ENCODE measurements around the gene NPNT.
A peak's percentile ranks its signal among the peaks of the same experiment; 100 is the strongest.

NPNT gene

DNA sequence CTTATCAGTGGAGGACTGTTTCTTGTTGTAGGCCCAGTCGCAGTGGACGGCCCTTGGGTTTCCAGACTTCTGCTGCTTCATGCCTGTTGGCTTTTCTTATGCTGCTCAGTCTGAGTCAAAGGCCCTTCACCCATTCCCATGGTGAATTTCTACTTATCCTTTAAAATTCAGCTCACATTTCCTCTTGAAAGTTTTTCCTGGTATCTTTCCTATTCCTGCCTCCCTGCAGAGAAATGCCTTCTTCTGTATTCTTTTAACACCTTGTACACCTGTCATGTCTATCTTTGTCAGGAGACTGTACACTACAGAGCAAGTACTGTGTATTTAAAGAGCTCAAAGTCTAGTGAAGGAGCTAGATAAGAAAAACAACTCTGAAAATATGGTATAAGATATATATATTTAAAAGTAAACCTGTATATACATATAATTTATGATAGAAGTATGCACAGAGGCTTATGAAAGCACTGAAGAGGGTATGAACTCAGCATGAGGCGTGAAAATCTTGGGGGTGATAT, 22.0 kb downstream of the NPNT start:
- DNase-seq: no peak

DNA sequence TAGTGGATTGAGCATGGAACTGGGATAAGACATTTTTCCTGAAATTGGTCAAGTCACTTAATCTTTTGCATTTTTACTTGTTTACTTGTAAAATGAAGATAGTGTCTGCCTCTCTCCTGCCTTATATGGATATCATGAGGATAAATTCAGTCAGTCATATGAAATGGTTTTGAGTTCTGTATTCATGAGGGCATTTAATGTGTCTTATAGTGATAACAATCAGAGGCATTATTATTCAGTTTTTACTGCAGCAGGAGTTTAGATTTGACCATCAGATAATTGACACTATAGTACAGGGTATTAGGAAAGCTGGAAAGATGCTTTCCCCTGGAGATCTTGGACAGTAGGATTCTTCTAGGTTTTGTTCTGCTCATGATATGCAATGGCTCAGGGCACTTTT, 26.0 kb downstream of the NPNT start:
- no peak for DNase-seq

DNA sequence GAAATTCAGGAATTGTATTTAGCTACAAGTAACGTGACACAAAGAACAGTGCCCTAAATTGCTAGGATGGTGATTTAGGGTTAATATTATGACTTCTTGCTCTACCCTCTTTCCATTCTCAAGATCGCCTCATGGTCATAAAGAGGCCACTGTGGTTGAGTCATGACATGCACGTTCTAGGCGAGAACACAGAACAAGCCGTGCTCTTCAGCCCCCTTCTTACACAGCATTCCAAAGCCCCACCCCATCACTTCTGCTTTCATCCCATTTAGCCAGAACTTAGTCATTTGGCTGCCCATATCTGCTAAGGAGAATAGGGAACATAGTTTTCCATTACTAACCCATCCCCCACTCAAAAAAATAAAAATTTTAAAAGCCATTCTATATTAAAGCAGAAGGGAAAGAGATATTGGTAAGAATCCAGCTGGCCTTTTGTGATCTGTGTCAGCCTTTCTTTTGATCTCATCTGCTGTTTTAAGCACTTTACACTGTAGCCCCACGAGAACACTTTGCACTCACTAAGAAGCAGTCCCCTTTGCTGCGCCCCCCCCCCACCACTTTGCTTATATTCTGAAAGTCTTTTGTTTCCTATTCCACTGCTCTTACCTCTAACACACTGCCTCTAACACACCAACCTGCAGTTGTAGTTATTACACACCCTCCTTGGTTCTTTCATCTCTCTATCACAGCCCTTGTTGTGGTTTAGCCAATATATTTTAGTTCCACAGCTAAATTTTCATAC, 28.4 kb downstream of the NPNT start:
- DNase-seq: no peak

DNA sequence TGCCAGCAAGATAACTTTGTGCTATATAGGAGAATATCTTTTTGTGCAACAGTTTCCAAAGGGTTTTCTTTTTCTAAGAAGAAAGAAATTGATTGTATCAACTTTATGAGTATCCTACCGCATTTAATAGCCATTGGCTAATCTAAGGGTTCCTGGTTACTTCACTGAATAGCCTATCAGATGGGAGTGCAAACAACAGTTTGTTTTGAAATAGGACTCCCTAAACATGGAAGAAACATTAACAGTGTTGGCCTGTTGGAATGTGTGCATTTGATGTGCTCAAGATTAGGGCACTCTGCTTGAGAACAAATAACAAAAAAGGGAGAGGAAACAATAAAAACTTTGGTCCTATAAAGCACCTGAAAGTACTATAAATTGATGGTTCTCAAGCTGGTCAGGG, 29.1 kb downstream of the NPNT start:
- no peak for DNase-seq

DNA sequence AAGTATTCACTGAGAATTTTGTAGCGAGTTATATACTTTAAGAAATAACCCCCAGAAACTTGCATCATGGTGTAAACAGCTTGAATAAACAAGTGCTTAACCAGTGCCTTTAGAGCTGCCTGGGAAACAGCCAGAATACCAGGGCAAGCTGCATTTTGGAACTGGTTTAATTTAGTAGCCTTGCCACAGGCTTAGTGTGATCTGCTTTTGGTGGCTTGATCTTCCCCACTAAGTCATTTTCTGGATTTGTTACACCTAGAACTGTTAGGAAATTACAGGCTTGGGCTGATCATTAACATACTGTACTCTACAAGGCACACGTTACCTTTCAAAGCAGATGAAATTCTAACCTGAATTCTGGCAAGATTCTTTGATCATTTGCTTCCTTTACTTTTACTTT, 35.4 kb downstream of the NPNT start:
- no peak for DNase-seq

DNA sequence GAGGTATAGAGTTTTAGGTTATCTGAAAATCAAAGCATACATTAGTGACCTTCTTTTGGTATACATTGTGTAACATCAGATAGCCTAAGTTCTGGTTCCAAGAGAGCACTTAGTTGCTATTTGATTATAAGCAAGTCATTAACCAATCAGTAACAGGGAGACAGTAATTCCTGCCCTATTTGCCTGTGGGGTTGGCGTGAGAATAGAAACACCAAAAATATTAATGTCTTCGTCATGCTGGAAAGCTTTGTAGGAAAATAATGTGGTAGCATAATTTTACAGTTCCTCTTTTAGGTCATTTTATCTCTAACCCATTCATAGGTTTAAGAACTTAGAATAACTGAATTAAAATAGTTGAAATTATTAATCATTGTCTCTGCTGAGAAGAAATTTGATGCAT, 37.8 kb downstream of the NPNT start:
- DNase-seq: no peak

DNA sequence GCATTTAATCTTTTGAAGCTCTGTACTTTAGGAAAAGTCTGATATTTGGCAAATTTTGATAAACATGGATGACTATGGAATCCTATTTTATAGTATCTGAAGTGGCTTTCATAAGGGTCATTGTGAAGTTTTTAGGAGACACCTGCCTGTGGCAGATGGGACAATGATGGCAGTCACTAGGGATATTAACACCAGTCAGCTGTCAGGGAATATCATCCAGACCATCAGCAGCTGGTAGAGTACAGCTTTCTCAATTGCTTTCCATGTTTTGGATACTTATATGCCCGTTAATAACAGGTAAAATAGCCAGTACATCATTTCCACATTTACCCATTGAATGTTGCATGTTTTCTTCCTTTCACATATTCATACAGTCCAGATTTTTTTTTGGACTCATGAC, 39.1 kb downstream of the NPNT start:
- no peak for DNase-seq

DNA sequence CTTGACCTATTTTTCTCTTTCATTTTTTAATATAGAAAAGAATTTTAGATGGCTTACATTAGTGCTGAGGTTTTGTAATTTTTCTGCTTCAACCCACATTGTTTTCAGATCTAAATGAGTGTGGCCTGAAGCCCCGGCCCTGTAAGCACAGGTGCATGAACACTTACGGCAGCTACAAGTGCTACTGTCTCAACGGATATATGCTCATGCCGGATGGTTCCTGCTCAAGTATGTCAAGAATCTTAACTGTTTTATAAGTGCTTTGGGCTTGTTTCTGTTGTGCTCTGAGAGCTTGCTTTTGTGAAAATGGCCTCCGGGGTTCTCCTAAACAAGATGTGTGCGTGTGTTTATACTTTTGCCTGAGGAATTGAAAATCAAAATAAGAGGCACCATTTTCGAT, 41.6 kb downstream of the NPNT start:
- DNase-seq: peak in 1 of 3 experiments; percentile 50

DNA sequence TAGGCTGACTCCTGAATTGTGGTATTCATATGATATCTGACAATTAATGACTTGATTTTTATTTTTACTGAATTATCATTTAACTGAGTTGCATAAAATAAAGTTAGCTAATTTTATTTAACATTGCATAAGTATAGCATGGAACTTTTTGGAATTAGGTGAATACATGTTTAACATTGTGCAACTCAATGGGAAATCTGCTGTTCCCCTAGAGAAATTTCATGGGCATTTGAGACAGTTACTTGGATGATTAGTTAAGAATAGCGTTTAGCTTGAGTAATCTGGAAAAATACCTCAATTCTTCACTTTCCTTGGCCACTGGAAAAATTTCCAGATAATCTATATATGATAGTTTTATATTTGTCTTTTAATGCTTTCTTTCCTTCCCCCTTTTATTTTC, 42.5 kb downstream of the NPNT start:
- no peak for DNase-seq

DNA sequence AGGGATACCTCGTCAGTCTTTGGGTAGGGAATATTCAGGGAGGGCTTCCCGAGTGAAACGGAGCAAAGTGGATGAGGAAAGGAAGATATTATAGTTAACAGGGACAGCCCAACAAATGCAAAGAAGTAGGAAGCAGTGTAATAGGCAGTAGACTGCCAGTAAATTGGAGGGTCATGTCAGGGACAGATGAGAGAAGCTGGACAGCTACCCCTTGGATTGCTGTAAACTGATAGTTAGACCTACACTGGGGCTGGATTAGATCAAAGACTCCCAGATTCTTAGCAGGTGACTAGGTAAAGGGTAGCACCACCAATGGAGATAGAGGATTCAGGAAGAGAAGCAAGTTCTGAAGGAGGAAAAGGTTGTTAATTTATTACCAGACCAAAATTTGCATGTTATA, 48.0 kb downstream of the NPNT start:
- no peak for DNase-seq

DNA sequence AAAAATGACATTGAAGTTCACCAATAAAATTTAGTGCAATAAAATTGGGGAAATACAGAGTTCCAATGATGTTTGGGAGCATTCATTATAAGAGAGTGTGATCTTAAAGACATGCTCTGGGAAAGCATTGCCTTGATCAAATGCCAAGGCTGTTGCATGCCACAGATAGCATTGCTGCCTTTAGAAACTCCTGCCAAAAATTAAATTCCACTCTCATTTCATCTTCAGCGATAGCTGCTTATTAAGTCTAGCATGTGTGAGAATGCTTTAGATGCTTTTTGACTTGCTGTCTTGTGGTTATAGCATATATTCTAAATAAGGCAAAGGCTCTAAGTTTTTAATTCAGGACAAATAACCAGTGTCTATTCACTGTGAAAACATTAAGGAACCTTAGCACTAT, 49.3 kb downstream of the NPNT start:
- no peak for DNase-seq

DNA sequence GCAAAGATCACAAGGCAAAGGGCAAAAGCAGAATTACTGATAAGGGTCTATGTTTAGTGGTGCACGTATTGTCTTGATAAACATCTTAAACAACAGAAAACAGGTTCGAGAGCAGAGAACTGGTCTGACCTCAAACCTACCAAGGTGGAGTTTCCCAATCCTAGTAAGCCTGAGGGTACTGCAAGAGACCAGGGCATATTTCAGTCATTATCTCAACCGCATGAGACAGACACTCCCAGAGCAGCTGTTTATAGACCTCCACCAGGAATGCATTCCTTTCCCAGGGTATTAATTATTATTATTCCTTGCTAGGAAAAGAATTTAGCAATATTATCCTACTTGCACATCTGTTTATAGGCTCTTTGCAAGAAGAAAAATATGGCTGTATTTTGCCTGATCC, 51.5 kb downstream of the NPNT start:
- DNase-seq: no peak

DNA sequence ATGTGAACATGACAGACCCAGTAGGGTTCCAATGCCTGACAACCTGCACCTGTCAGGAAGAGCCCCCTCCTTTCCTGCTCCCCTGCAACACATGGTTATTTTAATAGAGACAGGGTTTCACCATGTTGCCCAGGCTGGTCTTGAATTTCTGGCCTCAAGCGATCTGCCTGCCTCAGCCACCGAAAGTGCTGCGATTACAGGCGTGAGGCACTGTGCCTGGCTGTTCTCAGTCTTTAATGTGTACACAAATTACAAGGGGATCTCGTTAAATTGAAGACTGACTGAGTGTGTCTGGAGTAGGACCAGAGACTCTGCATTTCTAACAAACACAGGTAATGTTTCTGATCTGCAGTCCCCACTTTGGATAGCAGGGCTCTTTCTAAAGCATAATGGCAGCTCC, 55.4 kb downstream of the NPNT start:
- peak in 1 of 3 experiments; percentile 48 for DNase-seq

DNA sequence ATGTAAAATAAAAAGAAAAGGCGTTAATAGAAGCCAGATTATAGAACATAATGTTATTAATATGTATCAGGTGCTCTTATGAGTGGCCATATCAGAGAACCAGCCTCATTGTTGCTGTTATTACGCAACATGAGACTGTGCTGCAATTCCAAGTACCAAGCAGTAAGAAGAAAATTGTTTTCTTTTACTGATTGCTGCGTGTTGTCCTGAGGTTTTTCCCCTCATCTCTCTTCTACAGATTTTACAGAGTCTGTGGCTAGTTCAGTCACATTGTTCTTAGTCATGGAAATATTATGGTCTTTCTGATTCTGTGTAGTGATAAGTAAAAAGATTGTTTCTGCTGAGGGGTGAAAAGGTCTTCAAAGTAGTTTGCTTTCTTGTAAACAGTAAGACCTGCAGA, 55.9 kb downstream of the NPNT start:
- no peak for DNase-seq

DNA sequence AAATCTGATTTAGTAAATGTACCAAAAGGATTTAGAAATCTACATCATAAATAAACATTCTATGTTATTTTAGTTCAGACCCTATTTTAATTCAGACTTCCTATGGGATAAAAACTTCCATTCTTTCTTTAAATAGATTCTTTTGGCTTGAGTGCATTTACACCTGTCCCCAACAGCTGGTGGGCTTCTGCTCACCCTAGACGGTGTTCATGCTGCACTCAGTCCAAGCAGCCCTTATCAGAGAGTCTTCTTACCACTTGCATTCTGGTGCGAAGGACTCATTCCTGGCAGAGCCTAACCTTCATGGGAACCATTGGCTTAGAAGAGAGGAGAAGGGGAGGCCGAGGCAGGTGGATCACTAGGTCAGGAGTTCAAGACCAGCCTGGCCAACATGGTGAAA, 57.3 kb downstream of the NPNT start:
- no peak for DNase-seq

DNA sequence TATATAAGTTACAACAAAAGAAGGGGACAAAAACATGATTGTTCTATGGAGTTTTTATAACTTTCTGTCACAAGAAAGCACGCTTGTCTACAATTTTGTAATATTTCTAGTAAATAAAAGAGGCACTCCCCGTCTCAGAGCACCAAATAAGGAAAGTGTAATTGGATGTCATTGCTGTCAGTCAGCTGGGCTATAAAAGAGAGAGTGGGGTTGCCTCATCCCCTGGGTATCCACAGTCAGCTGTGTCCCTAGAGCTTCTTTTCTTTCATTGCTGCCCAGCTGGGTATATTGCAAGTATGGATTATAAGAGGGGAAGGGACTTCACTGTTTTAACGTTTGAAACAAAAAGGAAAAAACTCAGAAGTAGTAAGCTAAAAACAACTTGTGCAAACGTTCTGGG, 61.3 kb downstream of the NPNT start:
- DNase-seq: no peak

DNA sequence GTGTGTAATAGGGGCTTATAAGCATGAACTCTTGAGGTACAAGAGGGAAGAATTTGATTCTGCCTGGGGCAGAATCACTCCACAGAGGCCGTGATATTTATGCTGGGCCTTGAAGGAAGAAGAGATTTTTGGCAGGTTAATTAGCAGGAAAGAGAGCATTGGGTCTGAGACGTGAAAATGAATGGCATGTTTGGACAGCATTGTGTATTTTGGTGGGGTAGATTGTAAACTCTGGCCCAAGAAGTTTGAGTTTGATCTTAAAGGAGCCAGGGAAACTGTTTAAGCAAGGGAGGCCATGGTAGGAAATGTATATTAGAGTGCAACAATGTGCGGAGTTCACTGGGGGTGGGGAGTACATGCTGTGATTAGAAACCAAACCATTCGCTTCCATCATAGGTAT, 62.4 kb downstream of the NPNT start:
- no peak for DNase-seq

DNA sequence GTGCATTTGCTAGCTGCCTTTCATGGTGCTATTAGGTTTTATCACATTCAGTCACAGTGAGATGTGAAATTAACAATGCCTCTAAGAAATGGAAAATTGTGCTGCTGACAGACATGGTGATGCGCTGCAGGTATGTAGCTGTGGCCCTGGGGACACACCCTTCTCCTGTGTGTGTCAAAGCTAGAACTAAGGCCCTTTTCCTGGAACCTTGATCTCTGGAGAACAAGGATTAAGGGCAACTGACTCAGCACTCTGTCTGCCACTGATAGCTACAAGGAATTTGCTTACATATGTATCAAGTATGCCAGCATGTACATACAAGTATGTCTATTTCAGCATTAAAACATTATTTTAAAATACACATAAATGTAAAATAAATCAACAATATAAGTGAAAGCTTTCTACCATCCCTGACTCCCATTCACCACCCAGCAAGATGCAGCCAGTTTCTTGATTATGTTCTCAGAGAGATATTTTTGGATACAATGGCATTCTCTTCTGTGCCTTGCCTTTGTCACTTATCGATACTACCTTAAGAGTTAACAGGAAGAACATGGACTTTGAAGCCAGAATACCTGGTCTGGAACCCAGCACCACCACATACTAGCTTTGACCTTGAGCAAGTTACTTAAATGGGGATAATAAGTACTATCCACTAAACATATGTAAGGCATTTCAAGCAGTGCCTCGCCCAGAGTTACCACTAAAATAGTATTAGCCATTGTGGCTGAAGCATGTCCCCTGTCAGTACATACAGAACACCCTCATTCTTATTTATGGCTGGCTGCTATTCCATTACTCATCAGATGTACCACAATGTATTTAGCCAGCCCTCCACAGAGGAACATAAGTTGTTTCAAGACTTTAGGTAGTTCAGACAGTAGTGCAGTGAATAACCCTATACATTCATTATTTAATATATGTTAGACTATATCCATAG, 68.5 kb downstream of the NPNT start:
- no peak for DNase-seq

DNA sequence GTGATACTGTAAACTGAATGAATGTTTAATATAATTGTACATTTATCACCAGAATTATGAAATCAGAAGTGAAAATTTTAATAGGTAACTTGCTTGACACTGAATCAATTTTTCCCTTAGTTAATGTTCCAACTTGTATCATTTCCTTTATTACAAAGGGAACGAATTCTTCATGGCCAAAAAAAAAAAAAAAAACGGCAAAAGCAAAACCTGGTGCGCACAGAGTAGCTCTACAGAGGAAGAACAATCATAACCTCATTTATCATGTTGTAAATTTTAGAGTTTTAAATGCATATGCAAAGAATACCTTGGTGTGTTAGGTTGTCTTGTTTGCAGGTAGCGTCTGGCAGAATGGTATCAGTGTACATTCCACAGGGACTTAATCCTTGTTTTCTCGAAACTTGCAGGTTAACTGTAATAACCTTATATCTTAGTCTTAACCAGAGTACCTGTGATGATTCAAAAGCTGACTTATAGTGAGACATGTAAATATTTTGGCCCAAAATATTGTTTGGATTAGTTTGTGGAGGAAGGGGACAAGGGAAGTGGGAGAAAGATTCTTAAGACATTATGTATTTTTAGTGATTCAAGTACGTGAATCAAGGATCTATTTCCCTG, 70.0 kb downstream of the NPNT start:
- DNase-seq: no peak

DNA sequence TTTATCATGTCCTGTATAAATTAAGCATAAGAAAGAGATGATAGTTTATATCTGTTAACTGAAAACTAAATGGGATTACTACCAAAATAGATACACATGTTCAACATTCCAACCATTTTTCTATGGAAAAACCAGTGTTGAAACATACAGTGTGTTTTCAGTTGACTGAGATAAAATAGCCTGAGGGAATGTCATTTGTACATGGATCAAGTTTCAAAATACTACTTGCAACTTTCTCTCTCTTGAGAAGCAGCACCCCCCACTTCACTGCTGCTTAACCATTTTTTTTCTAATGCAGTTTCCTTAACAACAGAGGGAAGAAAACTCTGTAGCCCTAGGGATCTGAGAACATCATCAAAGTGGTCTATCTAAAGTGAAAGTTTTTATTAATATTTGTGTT, 70.8 kb downstream of the NPNT start:
- DNase-seq: peak in 1 of 3 experiments; percentile 4

DNA sequence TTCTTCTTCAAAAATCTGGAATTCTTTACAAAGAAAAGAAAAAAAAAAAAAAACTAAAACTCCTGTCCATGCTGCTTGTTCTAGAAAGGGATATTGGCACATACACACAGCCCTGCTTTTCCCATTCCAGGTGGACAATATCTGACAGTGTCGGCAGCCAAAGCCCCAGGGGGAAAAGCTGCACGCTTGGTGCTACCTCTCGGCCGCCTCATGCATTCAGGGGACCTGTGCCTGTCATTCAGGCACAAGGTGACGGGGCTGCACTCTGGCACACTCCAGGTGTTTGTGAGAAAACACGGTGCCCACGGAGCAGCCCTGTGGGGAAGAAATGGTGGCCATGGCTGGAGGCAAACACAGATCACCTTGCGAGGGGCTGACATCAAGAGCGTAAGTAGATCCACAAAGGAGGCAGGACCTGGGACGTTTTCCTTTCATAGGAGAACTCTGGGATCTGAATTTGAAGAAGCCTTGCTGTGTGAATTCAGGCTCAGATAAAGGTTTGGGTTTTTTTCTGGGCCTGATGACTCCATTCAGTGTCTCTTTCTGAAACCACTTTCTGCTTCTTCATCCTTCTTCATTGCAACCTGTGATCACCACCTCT, 71.9 kb downstream of the NPNT start:
- no peak for DNase-seq

DNA sequence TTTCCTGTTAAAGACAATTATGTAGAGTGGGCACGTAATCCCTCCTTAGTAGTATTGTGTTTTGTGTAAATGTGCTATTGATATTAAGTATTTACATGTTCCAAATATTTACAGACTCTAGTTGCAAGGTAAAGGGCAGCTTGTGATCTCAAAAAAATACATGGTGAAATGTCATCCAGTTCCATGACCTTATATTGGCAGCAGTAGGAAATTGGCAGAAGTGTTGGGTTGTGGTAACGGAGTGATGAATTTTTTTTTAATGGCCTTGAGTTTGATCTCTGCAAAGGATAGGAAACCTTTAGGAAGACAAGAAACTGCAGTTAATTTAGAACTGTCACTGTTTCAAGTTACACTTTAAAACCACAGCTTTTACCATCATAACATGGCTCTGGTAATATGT, 74.3 kb downstream of the NPNT start:
- DNase-seq: no peak

DNA sequence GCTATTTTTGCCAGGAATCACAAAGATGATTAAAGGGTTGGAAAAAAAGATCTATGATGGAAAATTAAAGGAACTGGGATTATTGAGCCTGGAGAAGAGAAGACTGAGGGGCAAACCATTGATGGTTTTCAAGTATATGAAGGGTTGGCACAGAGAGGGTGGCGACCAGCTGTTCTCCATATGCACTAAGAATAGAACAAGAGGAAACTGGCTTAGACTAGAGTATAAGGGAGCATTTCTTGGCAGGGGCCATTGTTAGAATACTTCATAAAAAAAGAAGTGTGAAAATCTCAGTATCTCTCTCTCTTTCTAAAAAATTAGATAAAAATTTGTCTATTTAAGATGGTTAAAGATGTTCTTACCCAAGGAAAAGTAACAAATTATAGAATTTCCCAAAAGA, 75.1 kb downstream of the NPNT start:
- no peak for DNase-seq
